Lower leg skin (tissue), 4 donors: ENCODE data around the gene C3orf18. TPM values are rescaled to one million over a fixed set of nuclear protein-coding genes. Genes with fewer than 3 reads are reported as not detected.

Experiments
- DNase-seq, 2 donors: peaks; one replicate each; pipeline ENCODE4 v3.0.0-alpha.2; 2019; ENCODE audit warnings: low spot score in 2 of 2
- H3K4me3 ChIP-seq: fragments of 200-600 bp; sonication (generic); 2 replicates; pipeline ENCODE4 v1.5.1; 2017; ENCODE audit warnings: mild to moderate bottlenecking, low read depth; ENCODE audit not compliant: poor library complexity, severe bottlenecking
- POLR2A ChIP-seq, 2 donors: fragments of 450-650 bp; IDR thresholded peaks; one replicate each; pipeline ENCODE4 v1.6.1; 2016 to 2017; ENCODE audit warnings: antibody characterized with exemption in 2 of 2, mild to moderate bottlenecking in 1 of 2, moderate library complexity in 1 of 2
- WGBS, 2 donors: methylation state at CpG; one replicate each; pipeline ENCODE4 v1.1.5; 2018; 5-methylcytosine and 5-hydroxymethylcytosine counted together
- intact Hi-C: fragments of 100-400 bp; cut with DNase I; formaldehyde crosslinking; loops from one replicate; pipeline ENCODE4 v1.15.0; 2023; ENCODE audit warnings: low total_unique reads
- total RNA-seq, 4 donors: library from RNA; depleted of rRNA; stranded (reverse); fragments of >200 nt; gene quantifications; one replicate each; pipeline ENCODE4 v1.1.0, GENCODE V29; 2016
- TF ChIP-seq, protein P1 (sequence below), 3 donors: fragments of 450-650 bp; IDR thresholded peaks; one replicate each; pipeline ENCODE4 v1.5.1; 2016; ENCODE audit warnings: antibody characterized with exemption in 3 of 3, mild to moderate bottlenecking in 3 of 3, moderate library complexity in 2 of 3

Gene C3orf18
- total RNA-seq, 4 donors from 2014 or later, result 0.27 to 3.9 (median 2.0) TPM

DNA sequence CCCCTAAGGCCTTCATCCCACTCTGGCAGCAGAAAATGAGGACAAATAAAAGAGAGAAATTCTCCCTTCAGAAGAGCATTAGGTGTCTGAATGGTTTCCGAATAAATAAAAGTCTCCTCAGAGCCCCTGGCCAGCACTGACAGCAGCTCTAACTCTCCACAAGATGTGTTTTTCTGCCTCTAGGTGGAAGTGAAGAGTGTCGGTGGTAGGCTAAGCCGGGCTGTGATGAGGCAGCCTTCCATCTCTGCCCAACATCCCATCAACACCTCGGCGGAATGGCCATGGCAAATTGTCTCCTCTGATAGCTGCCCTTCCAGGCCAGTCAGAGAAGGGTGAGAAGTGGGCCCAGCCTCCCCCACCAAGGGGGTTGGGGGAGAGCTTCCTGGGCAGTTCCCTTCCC is 57.8 kb downstream of the C3orf18 start:
- H3K4me3 ChIP-seq, result no peak overlapping the region
- whole genome bisulfite sequencing, 2 donors, result 77 to 78% methylated on average over 5 of the region's 5 CpGs
- DNase-seq, result no peak
- intact Hi-C loops, result no loop called here
- no peak for TF ChIP-seq POLR2A (IDR thresholded peaks at IDR 0.05)
- TF ChIP-seq, protein P1, sequence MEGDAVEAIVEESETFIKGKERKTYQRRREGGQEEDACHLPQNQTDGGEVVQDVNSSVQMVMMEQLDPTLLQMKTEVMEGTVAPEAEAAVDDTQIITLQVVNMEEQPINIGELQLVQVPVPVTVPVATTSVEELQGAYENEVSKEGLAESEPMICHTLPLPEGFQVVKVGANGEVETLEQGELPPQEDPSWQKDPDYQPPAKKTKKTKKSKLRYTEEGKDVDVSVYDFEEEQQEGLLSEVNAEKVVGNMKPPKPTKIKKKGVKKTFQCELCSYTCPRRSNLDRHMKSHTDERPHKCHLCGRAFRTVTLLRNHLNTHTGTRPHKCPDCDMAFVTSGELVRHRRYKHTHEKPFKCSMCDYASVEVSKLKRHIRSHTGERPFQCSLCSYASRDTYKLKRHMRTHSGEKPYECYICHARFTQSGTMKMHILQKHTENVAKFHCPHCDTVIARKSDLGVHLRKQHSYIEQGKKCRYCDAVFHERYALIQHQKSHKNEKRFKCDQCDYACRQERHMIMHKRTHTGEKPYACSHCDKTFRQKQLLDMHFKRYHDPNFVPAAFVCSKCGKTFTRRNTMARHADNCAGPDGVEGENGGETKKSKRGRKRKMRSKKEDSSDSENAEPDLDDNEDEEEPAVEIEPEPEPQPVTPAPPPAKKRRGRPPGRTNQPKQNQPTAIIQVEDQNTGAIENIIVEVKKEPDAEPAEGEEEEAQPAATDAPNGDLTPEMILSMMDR (IDR thresholded peaks at IDR 0.05), result no peak

DNA sequence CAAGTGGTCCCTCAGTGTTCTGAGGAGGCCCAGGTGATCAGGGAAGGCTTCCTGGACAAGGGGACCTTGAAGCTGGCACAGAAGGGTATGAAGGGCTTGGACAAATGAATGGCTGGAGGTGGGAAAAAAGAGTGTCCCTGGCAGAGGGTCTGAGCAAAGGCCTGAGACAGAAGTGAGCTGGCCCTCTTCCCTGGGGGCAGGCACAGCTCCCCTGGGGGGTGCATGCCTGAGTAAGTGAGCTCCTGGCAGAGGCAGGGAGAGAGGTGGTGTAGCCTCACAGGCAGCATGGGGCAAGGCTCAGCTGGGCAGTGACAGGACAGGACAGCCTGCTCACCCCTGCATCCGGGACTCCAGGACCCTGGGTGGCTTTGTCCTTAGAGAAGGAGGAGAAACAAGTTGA is 58.7 kb downstream of the C3orf18 start:
- intact Hi-C loops, result no loop called here
- WGBS, 2 donors, result 73 to 90% methylated on average over 1 of the region's 1 CpG
- TF ChIP-seq POLR2A (IDR thresholded peaks at IDR 0.05), result no peak
- no peak for DNase-seq
- H3K4me3 ChIP-seq, result no peak overlapping the region

Other genes with a start within 250 kb of the C3orf18 start
- gene HYAL2, start 245.0 kb downstream of the C3orf18 start, total RNA-seq, result 10 to 100 TPM; 44.1 to 95.7 (median 72.9) TPM
- 10 to 100 TPM; 13.1 to 24.2 (median 18.0) TPM for gene TUSC2, start 239.5 kb downstream of the C3orf18 start, total RNA-seq
- gene RASSF1, start 226.9 kb downstream of the C3orf18 start, total RNA-seq, result 10 to 100 TPM; 33.5 to 50.0 (median 47.2) TPM
- gene ZMYND10, start 222.0 kb downstream of the C3orf18 start, total RNA-seq, result 1 to 10 TPM in 1 of 4 donors, under 1 TPM in 2, not detected in 1; 0.42 to 1.8 (median 0.74) TPM
- 10 to 100 TPM; 17.3 to 28.0 (median 23.2) TPM for gene NPRL2, start 217.0 kb downstream of the C3orf18 start, total RNA-seq
- 10 to 100 TPM in 2 of 4 donors, 1 to 10 TPM in 2; 6.0 to 19.7 (median 11.6) TPM for gene CYB561D2, start 216.9 kb downstream of the C3orf18 start, total RNA-seq
- 10 to 100 TPM; 90.5 to 92.7 (median 92.4) TPM for gene TMEM115, start 208.2 kb downstream of the C3orf18 start, total RNA-seq
- gene CACNA2D2, start 64.1 kb downstream of the C3orf18 start, total RNA-seq, result 1 to 10 TPM; 1.1 to 2.0 (median 1.6) TPM
- gene HEMK1, start 1.8 kb upstream of the C3orf18 start, total RNA-seq, result 1 to 10 TPM; 2.9 to 8.1 (median 4.8) TPM
- 10 to 100 TPM; 10.4 to 14.5 (median 12.9) TPM for gene CISH, start 44.0 kb upstream of the C3orf18 start, total RNA-seq
- gene MAPKAPK3, start 49.4 kb upstream of the C3orf18 start, total RNA-seq, result 100 to 1,000 TPM in 2 of 4 donors, 10 to 100 TPM in 2; 65.2 to 128 (median 91.7) TPM
- 1 to 10 TPM; 2.0 to 4.5 (median 3.0) TPM for gene DOCK3, start 107.2 kb upstream of the C3orf18 start, total RNA-seq